IMR-90 (cell line): ENCODE results near the gene TMEM117. TPM values are rescaled to one million over a fixed set of nuclear protein-coding genes. Genes with fewer than 3 reads are reported as not detected.

ENCODE experiments used
- ATAC-seq: fragments of 200-7000 bp; cut with Tn5 transposase; 2 replicates; pipeline ENCODE4 v1.9.1; 2020; ENCODE audit warnings: low read depth, mild to moderate bottlenecking, moderate library complexity
- BruUV-seq: library from RNA; stranded (reverse); fragments of 400-500 nt; replicated peaks from 2 replicates; lab custom pipeline; 2021; lab: Mats Ljungman, UMichigan
- CTCF ChIA-PET: fragments of 300-600 bp; formaldehyde crosslinking; extraction: SDS; loops from one replicate; lab custom pipeline; 2021; ENCODE audit warnings: antibody characterized with exemption; lab: Yijun Ruan, JAX
- POLR2A ChIA-PET: fragments of 300-600 bp; sonication (Branson Sonifier 250); formaldehyde crosslinking; loops from one replicate; lab custom pipeline; 2022; ENCODE audit warnings: antibody characterized with exemption; ENCODE audit not compliant: unreplicated experiment; lab: Charles Lee
- DNase-seq: peaks from one replicate; pipeline ENCODE4 v3.0.0; 2013
- H2AFZ ChIP-seq: replicated peaks from 2 replicates; pipeline ENCODE3; 2013; ENCODE audit warnings: low read length, mild to moderate bottlenecking; ENCODE audit not compliant: poor library complexity
- H2AK5ac ChIP-seq: 2 replicates; pipeline ENCODE4 v1.6.1; 2013; ENCODE audit warnings: low read depth, low read length, inconsistent platforms
- H2AK9ac ChIP-seq: replicated peaks from 2 replicates; pipeline ENCODE3; 2013; ENCODE audit warnings: mild to moderate bottlenecking, low read depth, low read length, moderate library complexity; ENCODE audit not compliant: poor library complexity
- H2BK120ac ChIP-seq: 2 replicates; pipeline ENCODE4 v1.6.1; 2013; ENCODE audit warnings: low read depth, low read length, inconsistent platforms
- H2BK15ac ChIP-seq: 3 replicates; pipeline ENCODE4 v1.6.1; 2013; ENCODE audit warnings: low read depth, low read length, inconsistent platforms
- H2BK20ac ChIP-seq: 2 replicates; pipeline ENCODE4 v1.6.1; 2013; ENCODE audit warnings: low read depth, mild to moderate bottlenecking, inconsistent platforms, low read length, moderate library complexity
- H2BK5ac ChIP-seq: 2 replicates; pipeline ENCODE4 v1.6.1; 2013; ENCODE audit warnings: mild to moderate bottlenecking, low read depth, low read length, inconsistent platforms; ENCODE audit not compliant: poor library complexity, severe bottlenecking
- H3K14ac ChIP-seq: replicated peaks from 2 replicates; pipeline ENCODE4 v1.6.1; 2013; ENCODE audit warnings: low read depth, low read length, inconsistent platforms
- H3K18ac ChIP-seq: 2 replicates; pipeline ENCODE4 v1.6.1; 2013; ENCODE audit warnings: low read depth, low read length, control low read depth
- H3K23ac ChIP-seq: 2 replicates; pipeline ENCODE4 v1.6.1; 2013; ENCODE audit warnings: low read depth, low read length, inconsistent platforms
- H3K27ac ChIP-seq: 2 replicates; pipeline ENCODE4 v1.5.1; 2013; ENCODE audit warnings: mild to moderate bottlenecking, control low read depth, low read length; ENCODE audit not compliant: insufficient read depth
- H3K27me3 ChIP-seq: 2 replicates; pipeline ENCODE4 v1.6.1; 2013; ENCODE audit warnings: low read length; ENCODE audit not compliant: control insufficient read depth, insufficient read depth
- H3K36me3 ChIP-seq: 2 replicates; pipeline ENCODE4 v1.6.1; 2013; ENCODE audit warnings: low read length, mixed read lengths; ENCODE audit not compliant: control insufficient read depth, insufficient read depth
- H3K4ac ChIP-seq: 2 replicates; pipeline ENCODE4 v1.6.1; 2013; ENCODE audit warnings: low read depth, low read length, inconsistent platforms
- H3K4me1 ChIP-seq: 2 replicates; pipeline ENCODE4 v1.6.1; 2013; ENCODE audit warnings: low read length, mixed read lengths; ENCODE audit not compliant: control insufficient read depth, insufficient read depth
- H3K4me2 ChIP-seq: 2 replicates; pipeline ENCODE4 v1.6.1; 2013; ENCODE audit warnings: low read depth, mild to moderate bottlenecking, control low read depth, low read length, moderate library complexity
- H3K4me3 ChIP-seq: 2 replicates; pipeline ENCODE4 v1.5.1; 2013; ENCODE audit warnings: low read depth, mild to moderate bottlenecking, control low read depth, low read length, moderate library complexity; ENCODE audit not compliant: insufficient read depth
- H3K56ac ChIP-seq: 2 replicates; pipeline ENCODE4 v1.6.1; 2013; ENCODE audit warnings: low read length, inconsistent platforms; ENCODE audit not compliant: insufficient read depth; ENCODE audit errors: extremely low read depth
- H3K79me1 ChIP-seq, 2 experiments: 2 replicates each; pipeline ENCODE4 v1.6.1; 2013; ENCODE audit warnings: low read length in 2 of 2, inconsistent platforms in 1 of 2, low read depth in 1 of 2
- H3K9ac ChIP-seq: 2 replicates; pipeline ENCODE4 v1.6.1; 2013; ENCODE audit warnings: low read depth, low read length, control low read depth
- H3K9me1 ChIP-seq: 2 replicates; pipeline ENCODE4 v1.6.1; 2013; ENCODE audit warnings: low read length, inconsistent platforms; ENCODE audit not compliant: insufficient read depth
- H3K9me3 ChIP-seq: 2 replicates; pipeline ENCODE4 v1.6.1; 2013; ENCODE audit warnings: low read length; ENCODE audit not compliant: control insufficient read depth, insufficient read depth
- H4K20me1 ChIP-seq: 2 replicates; pipeline ENCODE4 v1.6.1; 2013; ENCODE audit warnings: low read length, inconsistent platforms; ENCODE audit not compliant: insufficient read depth
- H4K5ac ChIP-seq: 2 replicates; pipeline ENCODE4 v1.6.1; 2013; ENCODE audit warnings: mild to moderate bottlenecking, low read depth, low read length, control low read depth
- H4K8ac ChIP-seq, 2 experiments: 2 replicates each; pipeline ENCODE4 v1.6.1; 2013; ENCODE audit warnings: low read depth in 2 of 2, low read length in 2 of 2, control low read depth in 1 of 2, inconsistent platforms in 1 of 2
- H4K91ac ChIP-seq: 2 replicates; pipeline ENCODE4 v1.6.1; 2013; ENCODE audit warnings: low read depth, low read length, inconsistent platforms; ENCODE audit not compliant: insufficient read depth
- BHLHE40 ChIP-seq: fragments of 150-350 bp; IDR thresholded peaks from 2 replicates; pipeline ENCODE4 v1.6.1; 2016; ENCODE audit warnings: mild to moderate bottlenecking, low read depth, low read length
- CEBPB ChIP-seq: IDR thresholded peaks from 2 replicates; pipeline ENCODE4 v1.6.1; 2012; ENCODE audit warnings: low read depth, low read length, improper control_type of control experiment
- CHD1 ChIP-seq: IDR thresholded peaks from 2 replicates; pipeline ENCODE4 v1.6.1; 2012; ENCODE audit warnings: low read depth, low read length, improper control_type of control experiment
- FOS ChIP-seq: fragments of 150-350 bp; IDR thresholded peaks from 2 replicates; pipeline ENCODE4 v1.6.1; 2016; ENCODE audit warnings: low read depth, low read length
- MAFK ChIP-seq: IDR thresholded peaks from 2 replicates; pipeline ENCODE4 v1.6.1; 2012; ENCODE audit warnings: low read depth, low read length, improper control_type of control experiment
- MXI1 ChIP-seq: IDR thresholded peaks from 2 replicates; pipeline ENCODE4 v1.6.1; 2012; ENCODE audit warnings: low read depth, mild to moderate bottlenecking, low read length, moderate library complexity, borderline replicate concordance
- RAD21 ChIP-seq: IDR thresholded peaks from 2 replicates; pipeline ENCODE4 v1.6.1; 2012; ENCODE audit warnings: low read length, improper control_type of control experiment
- RCOR1 ChIP-seq: IDR thresholded peaks from 2 replicates; pipeline ENCODE4 v1.6.1; 2012; ENCODE audit warnings: mild to moderate bottlenecking, low read length, improper control_type of control experiment; ENCODE audit not compliant: insufficient replicate concordance
- RFX5 ChIP-seq: IDR thresholded peaks from 2 replicates; pipeline ENCODE4 v1.8.0; 2012; ENCODE audit warnings: low read depth, mild to moderate bottlenecking, low read length, moderate library complexity
- dilution Hi-C: fragments of 300-500 bp; cut with HindIII; formaldehyde crosslinking; loops from one replicate; pipeline ENCODE4 v1.14.3; 2018; ENCODE audit warnings: low sequenced_read_pairs; ENCODE audit not compliant: unreplicated experiment
- in situ Hi-C: fragments of 300-500 bp; cut with MboI; formaldehyde crosslinking; loops from 3 replicates; pipeline ENCODE4 v1.14.3; 2019; ENCODE audit warnings: low sequenced_read_pairs, inconsistent platforms, mixed read lengths
- intact Hi-C: fragments of 100-400 bp; cut with micrococcal nuclease; formaldehyde crosslinking; loops from 2 replicates; pipeline ENCODE4 v1.10.0; 2022
- polyA plus RNA-seq, 3 experiments: library from polyadenylated mRNA; depleted of rRNA; stranded (reverse); fragments of >200 nt; gene quantifications; 2 replicates each; pipeline ENCODE4 v1.2.3, GENCODE V29; 2012; ENCODE audit warnings: low replicate concordance in 1 of 3
- total RNA-seq: library from RNA; depleted of rRNA; stranded (reverse); fragments of >200 nt; gene quantifications from 2 replicates; pipeline ENCODE4 v1.2.3, GENCODE V29; 2012
- TF ChIP-seq, protein P1 (sequence below): conservative IDR thresholded peaks from 2 replicates; pipeline ENCODE4 v1.5.1; 2012; ENCODE audit warnings: mild to moderate bottlenecking, low read depth, low read length, improper control_type of control experiment
- TF ChIP-seq, protein P2 (sequence below): fragments of 150-350 bp; IDR thresholded peaks from 2 replicates; pipeline ENCODE4 v1.6.1; 2017; ENCODE audit warnings: mild to moderate bottlenecking, antibody characterized with exemption, low read length, low read depth

TMEM117 gene
- total and polyA plus RNA-seq, 2 of the 4 experiments (the other 2 are of a cell fraction), result 8.7 to 21.0 TPM

DNA sequence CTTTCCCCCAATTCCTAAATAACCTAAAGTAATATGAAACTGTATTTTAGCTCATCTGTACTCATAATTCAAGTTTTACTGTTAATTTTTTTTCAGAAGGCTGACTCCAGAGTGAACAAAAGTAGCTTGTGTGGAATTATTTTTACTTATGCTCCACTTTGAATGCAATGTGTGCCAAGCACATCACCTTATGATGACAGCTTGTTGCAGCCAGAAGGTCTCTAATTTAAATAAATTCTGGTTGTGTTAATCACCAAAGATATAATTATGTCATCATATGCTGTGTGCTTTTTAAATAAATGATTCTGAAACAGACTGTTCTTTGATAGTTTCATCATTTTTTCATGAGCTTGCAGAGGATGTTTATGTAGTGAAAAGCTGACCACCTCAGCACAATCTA, 283.1 kb downstream of the TMEM117 start:
- Histone ChIP-seq H2BK120ac (no peak overlapping the region), H3K56ac (no peak overlapping the region), H3K4ac (no peak overlapping the region), H2BK5ac (no peak overlapping the region), H3K23ac (no peak overlapping the region), H3K9ac (no peak overlapping the region), H4K5ac (no peak overlapping the region), H3K4me3 (no peak overlapping the region), H2AK5ac (no peak overlapping the region), H4K8ac (no peak overlapping the region), H2BK15ac (no peak overlapping the region), H3K14ac (no peak overlapping the region), H3K27ac (no peak overlapping the region), H3K36me3 (no peaks in the 10 kb centered on the region), H4K91ac (no peak overlapping the region), H2AK9ac (no peak overlapping the region), H3K27me3 (no peaks in the 10 kb centered on the region), H3K18ac (no peak overlapping the region), H3K9me1 (no peaks in the 10 kb centered on the region), H3K4me1 (no peaks in the 10 kb centered on the region), H3K9me3 (no peaks in the 10 kb centered on the region), H4K20me1 (no peaks in the 10 kb centered on the region), H2BK20ac (no peak overlapping the region), H3K79me1 (no peaks in the 10 kb centered on the region), H2AFZ (no peak overlapping the region), H3K4me2 (no peak overlapping the region)
- no peak for TF ChIP-seq CEBPB
- TF ChIP-seq, protein P1, sequence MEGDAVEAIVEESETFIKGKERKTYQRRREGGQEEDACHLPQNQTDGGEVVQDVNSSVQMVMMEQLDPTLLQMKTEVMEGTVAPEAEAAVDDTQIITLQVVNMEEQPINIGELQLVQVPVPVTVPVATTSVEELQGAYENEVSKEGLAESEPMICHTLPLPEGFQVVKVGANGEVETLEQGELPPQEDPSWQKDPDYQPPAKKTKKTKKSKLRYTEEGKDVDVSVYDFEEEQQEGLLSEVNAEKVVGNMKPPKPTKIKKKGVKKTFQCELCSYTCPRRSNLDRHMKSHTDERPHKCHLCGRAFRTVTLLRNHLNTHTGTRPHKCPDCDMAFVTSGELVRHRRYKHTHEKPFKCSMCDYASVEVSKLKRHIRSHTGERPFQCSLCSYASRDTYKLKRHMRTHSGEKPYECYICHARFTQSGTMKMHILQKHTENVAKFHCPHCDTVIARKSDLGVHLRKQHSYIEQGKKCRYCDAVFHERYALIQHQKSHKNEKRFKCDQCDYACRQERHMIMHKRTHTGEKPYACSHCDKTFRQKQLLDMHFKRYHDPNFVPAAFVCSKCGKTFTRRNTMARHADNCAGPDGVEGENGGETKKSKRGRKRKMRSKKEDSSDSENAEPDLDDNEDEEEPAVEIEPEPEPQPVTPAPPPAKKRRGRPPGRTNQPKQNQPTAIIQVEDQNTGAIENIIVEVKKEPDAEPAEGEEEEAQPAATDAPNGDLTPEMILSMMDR, result no peak
- no peak for TF ChIP-seq FOS
- TF ChIP-seq CHD1, result no peak
- no peak for TF ChIP-seq RAD21
- TF ChIP-seq MXI1, result no peak
- TF ChIP-seq, protein P2, sequence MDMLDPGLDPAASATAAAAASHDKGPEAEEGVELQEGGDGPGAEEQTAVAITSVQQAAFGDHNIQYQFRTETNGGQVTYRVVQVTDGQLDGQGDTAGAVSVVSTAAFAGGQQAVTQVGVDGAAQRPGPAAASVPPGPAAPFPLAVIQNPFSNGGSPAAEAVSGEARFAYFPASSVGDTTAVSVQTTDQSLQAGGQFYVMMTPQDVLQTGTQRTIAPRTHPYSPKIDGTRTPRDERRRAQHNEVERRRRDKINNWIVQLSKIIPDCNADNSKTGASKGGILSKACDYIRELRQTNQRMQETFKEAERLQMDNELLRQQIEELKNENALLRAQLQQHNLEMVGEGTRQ, result no peak
- no peak for TF ChIP-seq RFX5
- no peak for TF ChIP-seq MAFK
- TF ChIP-seq BHLHE40, result no peak
- TF ChIP-seq RCOR1, result no peak
- POLR2A ChIA-PET, result no interaction called here
- ATAC-seq (no peak), DNase-seq (peak; percentile 4)
- no TSS peak for BruUV-seq
- in situ Hi-C loops, result no loop called here
- intact Hi-C loops, result no loop called here
- dilution Hi-C loops, result no loop called here
- CTCF ChIA-PET, result no interaction called here
